Measurements from ENCODE around the gene RNF125.

DNA sequence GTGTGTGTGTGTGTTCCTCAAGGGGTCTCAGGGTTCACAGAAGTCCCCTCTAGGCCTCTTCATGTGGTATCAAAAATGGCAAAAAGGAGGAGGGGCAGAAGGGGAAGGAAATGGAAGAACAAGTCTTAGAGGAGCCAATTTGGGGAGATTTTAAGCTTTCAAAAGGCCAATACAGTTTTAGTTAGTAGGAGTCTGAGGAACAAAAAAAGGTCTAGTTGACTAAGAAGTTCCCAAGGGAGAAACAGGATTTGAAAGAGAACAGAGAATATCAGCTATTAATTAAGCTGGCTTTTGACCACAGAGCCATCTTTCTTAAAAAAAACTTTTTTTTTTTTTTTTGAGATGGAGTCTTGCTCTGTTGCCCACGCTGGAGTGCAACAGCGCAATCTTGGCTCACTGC, 7.1 kb downstream of the RNF125 start:
- TF ChIP-seq, protein P1, sequence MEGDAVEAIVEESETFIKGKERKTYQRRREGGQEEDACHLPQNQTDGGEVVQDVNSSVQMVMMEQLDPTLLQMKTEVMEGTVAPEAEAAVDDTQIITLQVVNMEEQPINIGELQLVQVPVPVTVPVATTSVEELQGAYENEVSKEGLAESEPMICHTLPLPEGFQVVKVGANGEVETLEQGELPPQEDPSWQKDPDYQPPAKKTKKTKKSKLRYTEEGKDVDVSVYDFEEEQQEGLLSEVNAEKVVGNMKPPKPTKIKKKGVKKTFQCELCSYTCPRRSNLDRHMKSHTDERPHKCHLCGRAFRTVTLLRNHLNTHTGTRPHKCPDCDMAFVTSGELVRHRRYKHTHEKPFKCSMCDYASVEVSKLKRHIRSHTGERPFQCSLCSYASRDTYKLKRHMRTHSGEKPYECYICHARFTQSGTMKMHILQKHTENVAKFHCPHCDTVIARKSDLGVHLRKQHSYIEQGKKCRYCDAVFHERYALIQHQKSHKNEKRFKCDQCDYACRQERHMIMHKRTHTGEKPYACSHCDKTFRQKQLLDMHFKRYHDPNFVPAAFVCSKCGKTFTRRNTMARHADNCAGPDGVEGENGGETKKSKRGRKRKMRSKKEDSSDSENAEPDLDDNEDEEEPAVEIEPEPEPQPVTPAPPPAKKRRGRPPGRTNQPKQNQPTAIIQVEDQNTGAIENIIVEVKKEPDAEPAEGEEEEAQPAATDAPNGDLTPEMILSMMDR (IDR thresholded peaks at IDR 0.05; ENCODE audit: insufficient read depth, low read length, poor library complexity, severe bottlenecking): no peak
- TF ChIP-seq EZH2phosphoT487 (conservative IDR thresholded peaks at IDR 0.05; ENCODE audit: low read length): no peak

Data from SU-DHL-6 (cell line).